Measurements from ENCODE around the gene GALNS. TPM values are rescaled to one million over a fixed set of nuclear protein-coding genes. Genes with fewer than 3 reads are reported as not detected.

The GALNS gene
- total RNA-seq, 2 experiments from 2014 or later, result 50.9 to 51.8 TPM

DNA sequence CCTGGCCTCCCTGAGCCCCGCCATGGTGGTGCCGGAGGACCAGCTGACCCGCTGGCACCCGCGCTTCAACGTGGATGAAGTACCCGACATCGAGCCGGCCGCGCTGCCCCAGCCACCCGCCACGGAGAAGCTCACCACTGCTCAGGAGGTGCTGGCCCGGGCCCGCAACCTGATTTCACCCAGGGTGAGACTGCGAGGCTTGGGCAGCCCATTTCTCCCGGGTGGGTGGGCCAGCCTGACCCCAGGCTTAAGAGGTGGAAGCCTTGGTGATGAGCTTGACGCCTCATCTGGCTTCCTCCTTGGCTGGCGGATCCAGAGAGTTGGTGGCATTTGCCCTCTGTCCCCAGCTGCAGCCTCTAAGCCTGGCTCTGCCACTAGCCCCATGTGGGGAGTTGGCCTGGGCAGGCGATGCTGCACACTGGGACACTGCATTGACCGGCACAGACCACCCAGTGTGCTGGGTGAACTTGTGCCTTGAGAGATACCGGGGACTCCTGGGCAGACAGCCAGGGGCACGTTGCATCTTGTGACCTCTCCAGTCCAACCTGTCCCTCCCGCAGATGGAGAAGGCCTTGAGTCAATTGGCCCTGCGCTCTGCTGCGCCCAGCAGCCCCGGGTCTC is 50.1 kb downstream of the GALNS start:
- Mint-ChIP-seq H3K4me1 (peaks cover 11% of the 10 kb centered on the region), H3K36me3 (peaks cover 14% of the 10 kb centered on the region), H3K27me3 (no peaks in the 10 kb centered on the region), H3K4me3 (no peak overlapping the region), H3K27ac (no peak overlapping the region), H3K9me3 (no peaks in the 10 kb centered on the region)
- no peak for DNase-seq
- ATAC-seq (ENCODE audit: low read depth), result no peak
- POLR2A ChIA-PET, result interaction anchor here (0.9 to 1.5 kb wide), 3 partner anchors 22 to 104 kb away, joined by 3 to 5 read pairs (median 3); partner anchors contain the start of gene PIEZO1

DNA sequence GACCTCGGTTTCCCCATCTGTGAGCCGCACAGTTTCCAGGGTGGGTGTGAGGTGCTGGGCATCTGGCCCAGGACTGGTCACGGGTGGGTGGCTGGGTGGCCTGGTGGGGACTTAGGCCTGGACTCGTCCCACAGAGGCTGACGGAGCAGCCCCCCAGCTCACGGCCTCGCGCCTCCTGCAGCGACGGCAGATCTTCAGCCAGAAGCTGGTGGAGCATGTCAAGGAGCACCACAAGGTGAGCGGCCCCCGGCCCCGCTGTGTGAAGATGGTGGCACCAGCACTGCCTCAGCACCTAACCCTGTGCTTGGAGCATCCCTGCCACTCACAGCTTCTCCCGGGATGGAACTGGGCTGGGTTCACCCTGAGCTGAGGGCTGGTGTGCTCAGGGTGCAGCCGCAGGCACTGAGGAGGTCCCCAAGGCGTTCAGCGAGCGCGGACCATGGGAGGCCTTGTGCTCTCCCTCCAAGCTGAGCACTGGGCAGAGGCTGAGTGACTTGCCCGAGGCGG is 50.8 kb downstream of the GALNS start:
- no peak overlapping the region for H3K4me3 Mint-ChIP-seq
- H3K9me3 Mint-ChIP-seq, result no peaks in the 10 kb centered on the region
- DNase-seq (no peak), ATAC-seq (ENCODE audit: low read depth) (no peak)
- H3K27ac Mint-ChIP-seq, result no peak overlapping the region
- no peaks in the 10 kb centered on the region for H3K27me3 Mint-ChIP-seq
- peaks cover 15% of the 10 kb centered on the region for H3K4me1 Mint-ChIP-seq
- H3K36me3 Mint-ChIP-seq, result peaks cover 14% of the 10 kb centered on the region
- POLR2A ChIA-PET, result interaction anchor here (0.6 to 1.5 kb wide), 3 partner anchors 22 to 106 kb away, joined by 3 to 5 read pairs (median 3); partner anchors contain the start of gene PIEZO1

DNA sequence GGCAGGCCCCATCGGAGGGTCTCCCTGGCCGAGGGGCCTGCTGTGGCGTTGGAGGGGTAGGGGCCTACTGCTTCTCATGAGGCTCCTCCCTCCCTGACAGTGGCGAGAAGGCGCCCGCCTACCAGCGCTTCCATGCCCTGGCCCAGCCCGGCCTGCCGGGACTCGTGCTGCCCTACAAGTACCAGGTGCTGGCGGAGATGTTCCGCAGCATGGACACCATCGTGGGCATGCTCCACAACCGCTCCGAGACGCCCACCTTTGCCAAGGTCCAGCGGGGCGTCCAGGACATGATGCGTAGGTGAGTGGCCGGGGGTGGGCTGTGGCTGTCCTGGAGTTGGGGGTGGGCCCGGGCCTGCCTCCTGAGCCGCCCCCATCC is 51.4 kb downstream of the GALNS start:
- Mint-ChIP-seq H3K4me3 (no peak overlapping the region), H3K4me1 (peaks cover 20% of the 10 kb centered on the region), H3K27ac (no peak overlapping the region), H3K9me3 (no peaks in the 10 kb centered on the region), H3K27me3 (no peaks in the 10 kb centered on the region), H3K36me3 (peaks cover 14% of the 10 kb centered on the region)
- POLR2A ChIA-PET, result interaction anchor here (1.1 to 1.5 kb wide), 2 partner anchors 21 to 102 kb away, joined by 3 to 5 read pairs; partner anchors contain the start of gene PIEZO1
- DNase-seq, result no peak
- no peak for ATAC-seq (ENCODE audit: low read depth)

DNA sequence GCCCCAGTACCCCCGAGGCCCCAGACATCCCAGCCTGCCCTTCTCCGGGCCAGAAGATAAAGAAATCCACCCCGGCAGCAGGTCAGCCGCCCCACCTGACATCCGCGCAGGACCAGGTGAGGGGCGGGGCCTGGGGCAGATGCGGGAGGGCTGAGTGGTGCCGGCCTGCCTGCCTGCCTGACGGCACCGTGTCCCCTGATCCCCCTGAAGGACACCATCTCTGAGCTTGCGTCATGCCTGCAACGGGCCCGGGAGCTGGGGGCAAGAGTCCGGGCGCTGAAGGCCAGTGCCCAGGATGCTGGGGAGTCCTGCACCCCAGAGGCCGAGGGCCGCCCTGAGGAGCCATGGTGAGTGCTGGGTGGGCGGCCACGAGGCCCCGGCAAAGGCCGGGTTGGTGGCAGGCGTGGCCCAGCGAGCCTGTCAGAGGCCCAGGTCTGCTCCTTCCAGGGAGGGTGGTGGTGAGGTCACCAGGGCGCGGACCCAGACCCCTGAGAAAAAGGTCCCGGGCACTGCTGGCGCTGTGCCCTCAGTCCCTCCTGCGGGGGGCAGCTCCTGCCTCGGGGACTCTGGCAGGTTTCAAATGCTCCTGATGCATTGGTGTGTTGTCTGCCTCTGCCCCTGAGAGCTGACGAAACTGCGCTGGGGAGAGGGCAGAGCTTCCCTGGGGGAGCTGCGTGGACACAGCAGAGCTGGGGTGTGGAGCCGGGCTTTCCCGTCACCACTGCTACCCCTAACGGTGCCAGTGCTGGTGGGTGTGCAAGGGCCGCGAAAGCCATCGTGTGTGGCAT is 52.0 kb downstream of the GALNS start:
- H3K27me3 Mint-ChIP-seq, result no peaks in the 10 kb centered on the region
- peaks cover 12% of the 10 kb centered on the region for H3K36me3 Mint-ChIP-seq
- no peaks in the 10 kb centered on the region for H3K9me3 Mint-ChIP-seq
- POLR2A ChIA-PET, result interaction anchor here (0.9 to 2.4 kb wide), 3 partner anchors 23 to 101 kb away, joined by 3 to 13 read pairs (median 3); no protein-coding TSS in a partner anchor
- DNase-seq (peak; percentile 67), ATAC-seq (ENCODE audit: low read depth) (peak; percentile 9)
- H3K4me3 Mint-ChIP-seq, result peak overlapping the region; percentile 90
- H3K27ac Mint-ChIP-seq, result peak overlapping the region; percentile 80
- peaks cover 21% of the 10 kb centered on the region for H3K4me1 Mint-ChIP-seq

DNA sequence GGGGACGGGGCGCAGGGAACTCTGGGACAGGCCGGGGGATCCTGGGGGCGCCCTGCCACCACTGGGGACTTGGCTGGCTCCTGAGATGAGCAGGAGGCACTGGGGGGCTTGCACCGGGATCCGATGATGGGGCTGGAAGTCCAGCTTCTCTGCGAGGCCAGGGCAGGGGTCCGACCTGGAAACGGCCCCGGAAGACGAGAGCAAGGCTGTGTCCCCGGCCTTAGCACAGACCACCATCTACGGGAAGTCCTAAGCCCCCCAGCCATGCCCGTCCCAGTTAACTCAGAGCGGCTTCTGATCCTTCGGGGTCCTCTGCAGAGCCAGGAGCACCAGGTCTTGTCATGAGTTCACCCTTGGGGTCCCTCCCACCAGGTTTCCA is 52.6 kb downstream of the GALNS start:
- no peaks in the 10 kb centered on the region for H3K27me3 Mint-ChIP-seq
- ATAC-seq (ENCODE audit: low read depth) (no peak), DNase-seq (no peak)
- H3K27ac Mint-ChIP-seq, result peak overlapping the region; percentile 80
- H3K4me3 Mint-ChIP-seq, result peak overlapping the region; percentile 90
- H3K9me3 Mint-ChIP-seq, result no peaks in the 10 kb centered on the region
- POLR2A ChIA-PET, result interaction anchor here (0.9 to 2.4 kb wide), 5 partner anchors 8 to 100 kb away, joined by 3 to 13 read pairs (median 7); partner anchors contain the start of gene APRT
- peaks cover 21% of the 10 kb centered on the region for H3K4me1 Mint-ChIP-seq
- peaks cover 12% of the 10 kb centered on the region for H3K36me3 Mint-ChIP-seq

DNA sequence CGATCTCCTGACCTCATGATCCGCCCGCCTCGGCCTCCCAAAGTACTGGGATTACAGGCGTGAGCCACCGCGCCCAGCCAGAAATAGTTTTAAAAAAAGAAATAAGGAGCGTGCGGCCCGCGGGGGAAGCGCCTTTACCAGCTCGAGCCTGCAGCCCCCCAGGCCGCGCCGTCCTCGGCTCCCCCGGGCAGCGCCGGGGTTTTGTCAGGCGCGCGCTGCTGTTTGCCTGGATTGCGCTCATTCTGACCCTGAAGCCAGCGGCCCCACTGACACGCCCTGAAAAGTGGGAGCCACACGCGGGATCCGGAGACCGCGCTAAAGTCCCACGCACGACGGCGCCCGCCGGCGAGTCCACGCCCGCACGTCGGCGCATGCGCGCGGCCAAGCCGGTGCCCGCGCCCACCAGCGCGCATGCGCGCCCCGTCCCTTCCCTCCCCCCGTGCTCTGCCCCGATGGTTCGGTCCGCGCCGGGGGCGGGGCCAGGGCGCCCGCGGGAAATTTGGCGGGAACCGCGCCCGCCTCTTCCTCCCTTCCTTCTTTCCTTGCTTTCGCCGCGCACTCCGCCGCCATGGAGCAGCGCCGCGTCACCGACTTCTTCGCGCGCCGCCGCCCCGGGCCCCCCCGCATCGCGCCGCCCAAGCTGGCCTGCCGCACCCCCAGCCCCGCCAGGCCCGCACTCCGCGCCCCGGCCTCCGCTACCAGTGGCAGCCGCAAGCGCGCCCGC is 53.3 kb downstream of the GALNS start, which contains the start of gene CDT1:
Gene CDT1, plus strand, starts transcription at position 526 of the 724 bp plus-strand sequence. Its CDS starts 43 bp downstream, at position 569.
- peak; percentile 97 for DNase-seq
- ATAC-seq (ENCODE audit: low read depth), result peak; percentile 45
- H3K9me3 Mint-ChIP-seq, result no peaks in the 10 kb centered on the region
- peak within 1 kb of the TSS; percentile 90 for H3K4me3 Mint-ChIP-seq
- H3K27ac Mint-ChIP-seq, result peak within 1 kb of the TSS; percentile 89
- POLR2A ChIA-PET, result interaction anchor here (0.6 to 2.4 kb wide), 8 partner anchors 9 to 512 kb away, joined by 3 to 13 read pairs (median 6); partner anchors contain the start of genes APRT and RNF166
- peaks cover 10% of the 10 kb centered on the region for H3K36me3 Mint-ChIP-seq
- peaks cover 23% of the 10 kb centered on the region for H3K4me1 Mint-ChIP-seq
- H3K27me3 Mint-ChIP-seq, result no peaks in the 10 kb centered on the region

DNA sequence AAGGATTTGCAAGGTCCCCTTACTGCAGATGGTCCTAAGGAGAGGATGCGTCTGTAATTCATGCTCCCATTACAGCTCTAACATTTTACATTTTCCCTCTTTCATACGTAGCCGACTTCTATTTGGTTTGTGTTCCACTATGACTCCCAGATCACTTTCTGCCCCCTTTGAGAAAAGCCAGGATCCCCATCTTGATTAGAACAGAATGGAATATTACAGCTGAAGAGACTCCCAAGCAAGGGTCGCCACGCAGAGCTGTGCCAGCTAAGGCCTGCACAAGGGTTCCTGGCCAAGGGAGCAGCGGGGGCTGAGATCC is 56.5 kb downstream of the GALNS start:
- ATAC-seq (ENCODE audit: low read depth), result no peak
- POLR2A ChIA-PET, result interaction anchor here (0.8 to 2.8 kb wide), 6 partner anchors 15 to 345 kb away, joined by 3 to 8 read pairs (median 4); partner anchors contain the start of gene PIEZO1
- H3K27ac Mint-ChIP-seq, result peak overlapping the region; percentile 65

DNA sequence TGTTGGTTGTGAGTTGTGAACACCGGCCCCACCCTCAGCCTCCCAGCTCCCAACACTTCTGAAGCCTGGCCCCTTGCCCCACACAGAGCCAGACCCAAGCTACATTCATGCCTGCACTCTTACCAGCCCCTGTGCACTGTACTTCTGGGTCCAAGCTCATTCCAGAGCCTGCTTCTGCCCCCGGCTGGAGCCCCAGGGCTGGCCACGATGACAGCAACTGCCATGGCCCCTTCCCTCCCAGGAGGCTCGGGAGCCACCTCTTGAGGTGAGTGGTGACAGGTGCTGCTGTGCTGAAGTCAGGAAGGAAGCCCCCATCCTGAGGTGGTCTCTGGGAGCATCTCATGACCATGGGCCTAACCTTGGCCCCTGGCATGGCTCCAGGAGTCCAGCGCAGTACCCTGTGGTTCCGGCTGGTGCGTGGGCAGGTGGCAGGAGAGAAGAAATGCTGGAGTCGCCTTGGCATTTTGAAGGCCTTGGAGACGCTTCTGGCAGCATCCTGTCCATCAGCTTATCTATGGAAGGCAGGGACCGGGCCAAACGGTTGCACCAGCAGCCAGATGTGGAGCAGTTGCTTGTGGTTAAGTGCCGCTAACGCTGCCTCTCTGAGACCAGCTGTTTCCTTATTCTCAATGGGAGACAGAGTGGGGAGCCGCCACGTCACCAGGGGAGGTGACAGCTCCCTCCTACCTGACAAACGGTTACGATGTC is 57.0 kb downstream of the GALNS start:
- DNase-seq (peak; percentile 55), ATAC-seq (ENCODE audit: low read depth) (peak; percentile 26)

More for the DNA sequence above, 56.5 kb downstream of the GALNS start:
- peaks cover 3% of the 10 kb centered on the region for H3K36me3 Mint-ChIP-seq
- peaks cover 23% of the 10 kb centered on the region for H3K4me1 Mint-ChIP-seq
- no peaks in the 10 kb centered on the region for H3K27me3 Mint-ChIP-seq
- peak overlapping the region; percentile 22 for H3K4me3 Mint-ChIP-seq
- DNase-seq, result no peak
- H3K9me3 Mint-ChIP-seq, result no peaks in the 10 kb centered on the region

DNA sequence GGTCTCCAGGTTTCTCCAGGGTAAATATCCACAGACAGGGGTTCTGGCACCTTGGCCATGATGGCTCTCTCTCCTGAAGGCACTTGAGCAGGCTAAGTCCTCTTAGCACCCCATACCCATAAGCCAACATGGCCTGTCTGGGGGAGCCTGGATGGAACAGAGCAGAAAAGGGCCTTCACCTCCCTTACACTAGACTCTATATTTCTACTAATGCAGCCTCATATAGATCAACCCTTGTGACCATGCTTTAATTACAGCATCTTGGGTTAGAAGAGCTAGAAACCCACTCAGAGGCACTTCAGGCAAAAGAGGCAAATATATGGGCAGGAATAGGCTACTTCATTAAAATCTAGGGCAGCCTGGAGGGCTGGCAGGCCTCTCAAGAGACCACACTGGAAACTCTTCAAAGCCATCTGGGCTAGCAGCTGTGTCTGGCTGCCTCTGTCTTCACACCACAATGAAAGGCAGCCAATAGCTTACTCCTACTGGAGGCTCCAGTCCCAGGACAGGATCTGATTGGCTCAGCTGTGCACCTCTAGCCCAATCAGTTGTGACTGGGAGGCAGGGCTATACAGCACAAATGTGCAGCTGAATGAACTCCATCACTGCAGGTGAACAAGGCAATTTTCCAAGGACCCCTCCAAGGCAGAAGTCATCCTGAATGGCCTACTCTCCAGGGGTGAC is 57.8 kb downstream of the GALNS start:
- DNase-seq (no peak), ATAC-seq (ENCODE audit: low read depth) (no peak)
- Mint-ChIP-seq H3K27ac (no peak overlapping the region), H3K27me3 (no peaks in the 10 kb centered on the region), H3K9me3 (no peaks in the 10 kb centered on the region), H3K36me3 (peaks cover 1% of the 10 kb centered on the region), H3K4me3 (no peak overlapping the region), H3K4me1 (peaks cover 31% of the 10 kb centered on the region)
- POLR2A ChIA-PET, result interaction anchor here (1.1 to 2.8 kb wide), 4 partner anchors 14 to 343 kb away, joined by 3 to 8 read pairs (median 4); partner anchors contain the start of gene PIEZO1

More for the DNA sequence above, 57.0 kb downstream of the GALNS start:
- Mint-ChIP-seq H3K4me3 (peak overlapping the region; percentile 22), H3K27ac (peak overlapping the region; percentile 65), H3K36me3 (peaks cover 3% of the 10 kb centered on the region), H3K9me3 (no peaks in the 10 kb centered on the region), H3K4me1 (peaks cover 28% of the 10 kb centered on the region), H3K27me3 (no peaks in the 10 kb centered on the region)
- POLR2A ChIA-PET, result interaction anchor here (0.8 to 2.8 kb wide), 6 partner anchors 15 to 344 kb away, joined by 3 to 8 read pairs (median 4); partner anchors contain the start of gene PIEZO1

DNA sequence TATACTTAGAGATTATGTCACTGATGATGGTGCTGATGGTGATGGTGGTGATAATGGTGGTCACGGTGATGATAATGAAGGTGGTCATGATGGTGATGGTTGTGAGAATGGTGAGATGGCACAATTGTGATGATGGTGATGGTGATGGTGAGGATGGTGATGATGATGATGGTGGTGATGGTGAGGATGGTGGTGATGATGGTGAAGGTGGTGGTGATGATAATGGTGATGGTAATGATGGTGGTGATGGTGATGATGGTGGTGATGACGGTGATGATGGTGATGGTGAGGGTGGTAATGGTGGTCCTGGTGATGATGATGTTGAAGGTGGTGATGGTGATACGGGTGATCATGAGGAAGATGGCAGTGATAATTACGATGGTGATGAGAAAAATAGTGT is 58.7 kb downstream of the GALNS start:
- Mint-ChIP-seq H3K36me3 (peaks cover 1% of the 10 kb centered on the region), H3K27me3 (no peaks in the 10 kb centered on the region), H3K4me1 (peaks cover 37% of the 10 kb centered on the region), H3K9me3 (no peaks in the 10 kb centered on the region), H3K4me3 (no peak overlapping the region), H3K27ac (no peak overlapping the region)
- no peak for ATAC-seq (ENCODE audit: low read depth)
- DNase-seq, result no peak
- POLR2A ChIA-PET, result interaction anchor here (0.6 kb wide), 1 partner anchor 442 kb away, joined by 3 read pairs; no protein-coding TSS in a partner anchor

DNA sequence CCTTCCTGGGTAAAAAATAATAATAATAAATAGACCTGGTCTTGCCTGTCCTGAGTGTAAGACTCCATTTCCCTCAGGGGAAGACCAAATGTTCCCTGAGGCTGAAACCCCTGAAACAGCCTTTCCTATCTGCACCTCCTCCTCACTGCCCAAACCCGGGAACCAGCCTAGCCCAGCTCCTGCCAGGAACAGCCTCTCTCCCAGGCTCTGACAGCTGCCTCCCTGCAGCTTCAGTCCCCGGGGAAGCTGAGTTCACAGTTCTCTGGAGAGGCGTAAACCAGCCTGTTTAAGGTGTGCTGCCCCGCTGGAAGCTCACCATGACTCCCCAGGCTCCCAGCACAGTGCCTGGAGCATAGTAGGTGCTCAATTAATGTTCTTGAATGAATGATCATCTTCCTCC is 60.5 kb downstream of the GALNS start:
- DNase-seq, result no peak
- Mint-ChIP-seq H3K36me3 (peaks cover 1% of the 10 kb centered on the region), H3K9me3 (no peaks in the 10 kb centered on the region), H3K27ac (no peak overlapping the region), H3K27me3 (no peaks in the 10 kb centered on the region), H3K4me1 (peaks cover 45% of the 10 kb centered on the region), H3K4me3 (no peak overlapping the region)
- ATAC-seq (ENCODE audit: low read depth), result no peak
- POLR2A ChIA-PET, result interaction anchor here (0.6 to 1.3 kb wide), 5 partner anchors 17 to 134 kb away, joined by 3 to 6 read pairs (median 3); partner anchors contain the start of genes GALNS, MVD and TRAPPC2L

Measured in activated naive CD8-positive, alpha-beta T cell treated with anti-CD3 and anti-CD28 coated beads, Interleukin-2, amount 10 ng/mL, durations not matched to agents 7 days and 5 days (primary cell).